Mesothelial cell of epicardium (in vitro differentiated cells): ENCODE data around the gene TMEM30A. TPM values are rescaled to one million over a fixed set of nuclear protein-coding genes. Genes with fewer than 3 reads are reported as not detected.

Experiments used
- DNase-seq, 2 experiments: peaks; one replicate each; pipeline ENCODE4 v3.0.0; 2021; ENCODE audit warnings: low spot score in 2 of 2; ENCODE audit not compliant: unreplicated experiment in 2 of 2
- H3K27ac Mint-ChIP-seq: 2 replicates; pipeline ENCODE4 v1.8.0; 2021; ENCODE audit warnings: mixed read lengths
- H3K27me3 Mint-ChIP-seq: 2 replicates; pipeline ENCODE4 v1.8.0; 2021; ENCODE audit warnings: low read depth, mixed read lengths
- H3K36me3 Mint-ChIP-seq: 2 replicates; pipeline ENCODE4 v1.8.0; 2021; ENCODE audit warnings: mixed read lengths
- H3K4me1 Mint-ChIP-seq: 2 replicates; pipeline ENCODE4 v1.8.0; 2021; ENCODE audit warnings: mixed read lengths
- H3K4me3 Mint-ChIP-seq: 2 replicates; pipeline ENCODE4 v1.8.0; 2021; ENCODE audit warnings: mild to moderate bottlenecking, moderate library complexity, mixed read lengths
- H3K9me3 Mint-ChIP-seq: 2 replicates; pipeline ENCODE4 v1.8.0; 2021; ENCODE audit warnings: mixed read lengths
- CTCF ChIP-seq: fragments of 200-600 bp; sonication (generic); IDR thresholded peaks from one replicate; pipeline ENCODE4 v1.5.0; 2021; ENCODE audit warnings: antibody characterized with exemption; ENCODE audit not compliant: unreplicated experiment
- total RNA-seq: library from RNA; stranded (reverse); gene quantifications from 3 replicates; pipeline ENCODE4 v1.2.1, GENCODE V29; 2021

TMEM30A gene
- total RNA-seq, 1 donor from 2014 or later: 87.6 TPM

- H3K27ac Mint-ChIP-seq: peak overlapping the region; percentile 67
- peak overlapping the region; percentile 29 for H3K4me3 Mint-ChIP-seq
- no peaks in the 10 kb centered on the region for H3K27me3 Mint-ChIP-seq
Measured at GRCh38 chr6:75286955-75287354, 2.4 kb upstream of the TMEM30A start.

GRCh38 chr6:75285283-75285639, 669 bp upstream of the TMEM30A start:
- peaks cover 2% of the 10 kb centered on the region for H3K36me3 Mint-ChIP-seq
- H3K4me1 Mint-ChIP-seq: peaks cover 48% of the 10 kb centered on the region
- H3K4me3 Mint-ChIP-seq: no peak overlapping the region
- H3K9me3 Mint-ChIP-seq: no peaks in the 10 kb centered on the region
- TF ChIP-seq CTCF: no peak
- DNase-seq: no peak
- no peaks in the 10 kb centered on the region for H3K27me3 Mint-ChIP-seq
- H3K27ac Mint-ChIP-seq: no peak overlapping the region

More at GRCh38 chr6:75286955-75287354, 2.4 kb upstream of the TMEM30A start:
- no peak for DNase-seq
- Mint-ChIP-seq H3K4me1 (peaks cover 47% of the 10 kb centered on the region), H3K9me3 (no peaks in the 10 kb centered on the region), H3K36me3 (peaks cover 2% of the 10 kb centered on the region)
- TF ChIP-seq CTCF: no peak

GRCh38 chr6:75283907-75284631, 523 bp downstream of the TMEM30A start:
- Mint-ChIP-seq H3K9me3 (no peaks in the 10 kb centered on the region), H3K27me3 (no peaks in the 10 kb centered on the region), H3K27ac (no peak overlapping the region), H3K4me3 (no peak overlapping the region), H3K36me3 (peaks cover 2% of the 10 kb centered on the region), H3K4me1 (peaks cover 52% of the 10 kb centered on the region)
- DNase-seq: peak; percentile 27 to 54
- TF ChIP-seq CTCF: no peak

GRCh38 chr6:75282706-75283105, 1.9 kb downstream of the TMEM30A start:
- H3K36me3 Mint-ChIP-seq: no peaks in the 10 kb centered on the region
- DNase-seq: no peak
- no peak overlapping the region for H3K4me3 Mint-ChIP-seq
- H3K9me3 Mint-ChIP-seq: no peaks in the 10 kb centered on the region
- H3K27ac Mint-ChIP-seq: peak overlapping the region; percentile 40
- no peak for TF ChIP-seq CTCF
- peaks cover 53% of the 10 kb centered on the region for H3K4me1 Mint-ChIP-seq
- no peaks in the 10 kb centered on the region for H3K27me3 Mint-ChIP-seq

- no peak for TF ChIP-seq CTCF
- no peaks in the 10 kb centered on the region for H3K9me3 Mint-ChIP-seq
- peak overlapping the region; percentile 60 for H3K4me3 Mint-ChIP-seq
- peak overlapping the region; percentile 87 for H3K27ac Mint-ChIP-seq
- peaks cover 46% of the 10 kb centered on the region for H3K4me1 Mint-ChIP-seq
- no peak for DNase-seq
- H3K27me3 Mint-ChIP-seq: no peaks in the 10 kb centered on the region
- H3K36me3 Mint-ChIP-seq: no peaks in the 10 kb centered on the region
Measured at GRCh38 chr6:75281653-75282052, 2.9 kb downstream of the TMEM30A start.
